HG03280 (cell line): Measurements from ENCODE around the gene KCTD20.
"Not testable (repeated sequence)": the region's sequence is repeated elsewhere in the genome, so short reads cannot be mapped to it uniquely, and the experiment has no call there.

Experiments
- ATAC-seq: cut with Tn5 transposase; IDR thresholded peaks from one replicate; pipeline ENCODE4 v1.9.1; 2021; ENCODE audit warnings: mild to moderate bottlenecking, moderate library complexity; ENCODE audit not compliant: unreplicated experiment

KCTD20 gene

DNA sequence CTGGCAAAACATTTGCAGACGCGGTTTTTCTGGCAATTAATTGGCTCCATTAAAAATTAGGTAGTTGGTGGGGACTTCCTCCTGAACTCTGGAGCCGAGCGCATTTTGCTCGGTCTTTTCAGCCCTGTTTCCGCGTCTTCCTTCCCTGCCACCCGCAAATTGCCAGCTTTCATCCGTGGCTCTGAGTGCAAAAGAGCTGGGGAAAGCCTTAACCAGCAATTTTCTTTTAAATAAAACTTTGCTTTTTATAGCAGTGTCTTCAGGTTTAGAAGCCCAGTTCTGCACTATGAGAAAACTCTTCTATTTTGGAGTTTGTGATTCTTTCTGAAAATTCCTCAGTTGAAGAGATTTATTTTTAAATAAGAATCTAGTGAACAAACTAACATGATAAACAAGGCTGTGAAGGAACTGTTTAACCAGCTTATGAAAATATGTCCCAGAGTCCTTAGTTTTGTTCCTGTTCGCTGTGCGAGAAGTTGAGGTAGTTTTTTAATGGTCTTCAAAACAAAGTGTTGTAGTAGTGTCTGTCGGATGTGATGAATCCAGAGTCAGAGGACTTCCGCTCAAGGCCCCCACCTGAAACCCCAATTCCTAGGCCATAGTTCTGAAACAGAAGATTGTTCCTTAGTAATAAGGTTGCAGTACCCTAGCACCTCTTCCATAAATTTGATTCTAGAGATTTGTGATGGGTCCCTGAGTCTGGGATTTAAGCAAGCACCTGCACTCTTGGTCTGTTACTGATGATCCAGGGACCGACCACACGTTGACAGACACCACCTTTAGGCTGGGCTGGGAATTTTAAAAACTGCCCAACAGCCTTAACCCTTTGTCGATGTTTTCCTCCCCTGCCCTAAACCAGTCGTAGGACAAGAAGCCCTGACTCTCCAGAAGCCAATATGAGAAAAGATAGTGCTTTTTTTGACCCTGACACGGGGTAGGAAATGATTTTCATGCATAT is 950 bp downstream of the KCTD20 start:
- ATAC-seq = no peak

DNA sequence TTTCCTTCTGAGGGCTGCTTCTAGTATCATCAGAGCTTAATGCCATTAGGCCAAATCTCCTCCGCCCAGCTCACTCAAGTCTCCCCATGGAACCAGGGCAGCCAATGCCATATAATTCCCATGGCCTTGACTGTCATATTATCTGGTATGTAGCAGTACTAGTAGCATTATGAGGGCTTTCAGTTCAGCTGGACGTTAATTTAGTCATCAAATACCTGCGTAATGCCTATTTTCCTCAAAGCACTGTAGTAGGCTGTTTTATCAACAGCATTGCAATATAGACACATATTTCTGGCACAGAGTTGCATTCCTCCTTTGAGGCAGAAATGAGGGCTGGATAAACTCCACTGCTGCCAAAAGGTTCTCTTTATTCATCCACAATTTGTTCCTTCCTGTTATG is 1.7 kb downstream of the KCTD20 start:
- no peak for ATAC-seq

DNA sequence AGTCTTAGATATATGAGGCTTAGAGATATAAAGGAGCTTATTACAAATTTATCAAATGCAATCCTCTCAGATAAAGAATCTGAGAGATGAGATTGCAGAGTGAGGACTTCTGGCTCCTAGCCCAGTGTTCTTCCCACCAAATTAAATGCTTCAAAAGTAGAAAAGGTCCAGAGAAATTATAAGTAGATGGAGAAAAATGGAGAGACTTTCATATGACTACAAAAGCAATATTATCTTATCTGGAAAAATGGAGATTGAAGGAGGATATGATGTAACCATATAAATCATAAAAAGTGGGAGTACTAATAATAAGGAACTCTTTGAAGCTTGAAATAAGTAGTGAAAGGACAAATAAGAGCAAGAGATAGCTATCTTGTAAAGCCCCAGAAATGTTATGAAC is 2.8 kb downstream of the KCTD20 start:
- ATAC-seq = no peak

DNA sequence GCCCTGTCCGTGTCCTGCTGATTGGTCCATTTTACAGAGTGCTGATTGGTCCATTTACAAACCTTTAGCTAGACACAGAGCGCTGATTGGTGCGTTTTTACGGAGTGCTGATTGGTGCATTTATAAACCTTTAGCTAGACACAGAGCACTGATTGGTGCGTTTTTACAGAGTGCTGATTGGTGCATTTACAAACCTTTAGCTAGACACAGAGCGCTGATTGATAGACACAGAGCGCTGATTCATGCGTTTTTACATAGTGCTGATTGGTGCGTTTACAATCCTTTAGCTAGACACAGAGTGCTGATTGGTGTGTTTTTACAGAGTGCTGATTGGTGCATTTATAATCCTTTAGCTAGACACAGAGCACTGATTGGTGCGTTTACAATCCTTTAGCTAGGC is 6.4 kb downstream of the KCTD20 start:
- ATAC-seq = not testable (repeated sequence)

DNA sequence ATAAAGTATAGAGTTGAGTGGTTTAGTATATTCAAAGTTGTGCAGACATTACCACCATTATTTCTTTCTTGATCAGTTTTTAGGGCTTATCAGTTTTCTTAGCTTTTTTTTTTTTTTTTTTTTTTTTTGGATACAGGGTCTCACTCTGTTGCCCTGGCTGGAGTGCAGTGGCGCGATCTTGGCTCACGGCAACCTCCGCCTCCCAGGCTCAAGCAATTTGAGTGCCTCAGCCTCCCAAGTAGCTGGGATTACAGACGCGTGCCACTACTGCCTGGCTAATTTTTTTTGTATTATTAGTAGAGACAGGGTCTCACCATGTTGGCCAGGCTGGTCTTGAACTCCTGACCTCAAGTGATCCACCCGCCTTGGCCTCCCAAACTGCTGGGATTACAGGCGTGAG is 10.1 kb downstream of the KCTD20 start:
- not testable (repeated sequence) for ATAC-seq

DNA sequence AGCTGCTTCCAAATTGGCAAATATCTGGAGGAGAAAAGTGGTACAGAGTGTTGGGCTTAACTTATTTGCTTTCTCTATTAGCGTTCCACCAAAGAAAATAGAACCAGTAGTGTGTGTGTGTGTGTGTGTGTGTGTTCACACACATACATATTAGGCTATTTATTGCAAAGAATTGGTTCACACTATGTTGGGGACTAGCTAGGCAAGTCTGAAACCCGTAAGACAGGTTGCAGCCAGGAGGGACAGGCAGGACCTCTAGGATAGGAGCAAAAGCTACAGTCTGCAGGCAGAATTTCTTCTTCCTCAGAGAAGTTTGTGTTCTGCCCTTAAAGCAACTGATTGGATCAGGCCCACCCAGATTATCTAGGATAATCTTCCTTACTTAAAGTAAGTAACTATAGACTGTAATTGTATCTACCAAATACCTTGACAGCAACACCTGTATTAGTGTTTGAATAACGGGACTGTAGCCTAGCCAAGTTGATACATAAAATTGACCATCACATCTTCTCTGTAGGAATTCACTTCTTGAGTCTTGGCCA is 12.8 kb downstream of the KCTD20 start:
- no peak for ATAC-seq

DNA sequence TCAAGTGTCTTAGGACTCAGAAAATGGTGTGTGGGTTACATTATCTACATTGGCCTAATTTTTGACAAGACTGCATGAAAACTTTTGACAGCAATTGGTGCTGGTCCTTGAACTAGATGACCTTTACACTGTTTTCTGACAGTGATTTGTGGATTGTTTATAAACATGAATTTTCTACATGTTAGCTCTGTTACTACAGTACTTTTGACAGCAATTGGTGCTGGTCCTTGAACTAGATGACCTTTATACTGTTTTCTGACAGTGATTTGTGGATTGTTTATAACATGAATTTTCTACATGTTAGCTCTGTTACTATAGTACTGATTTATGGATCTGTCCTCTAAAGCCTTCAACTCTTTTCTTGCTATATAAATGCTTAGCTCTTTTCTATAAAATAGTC is 16.7 kb downstream of the KCTD20 start:
- ATAC-seq = no peak

DNA sequence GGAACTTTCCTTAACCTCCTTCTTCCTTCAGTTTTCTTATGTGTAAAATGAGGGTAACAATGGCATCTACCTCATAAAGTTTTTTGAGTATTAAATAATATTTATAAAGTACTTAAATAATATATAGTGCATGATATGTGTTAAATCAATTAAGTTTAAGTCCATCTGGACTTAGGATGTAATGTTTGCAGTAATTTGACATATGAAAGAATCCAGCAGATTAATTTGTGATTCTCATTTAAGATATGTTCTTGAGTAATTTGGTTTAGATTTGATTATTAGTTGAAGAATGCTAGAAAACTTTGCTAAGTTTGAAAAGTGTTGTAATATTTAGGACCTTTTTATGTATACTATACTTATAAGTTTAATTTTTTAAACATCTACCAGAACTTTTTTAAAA is 18.1 kb downstream of the KCTD20 start:
- ATAC-seq = no peak

DNA sequence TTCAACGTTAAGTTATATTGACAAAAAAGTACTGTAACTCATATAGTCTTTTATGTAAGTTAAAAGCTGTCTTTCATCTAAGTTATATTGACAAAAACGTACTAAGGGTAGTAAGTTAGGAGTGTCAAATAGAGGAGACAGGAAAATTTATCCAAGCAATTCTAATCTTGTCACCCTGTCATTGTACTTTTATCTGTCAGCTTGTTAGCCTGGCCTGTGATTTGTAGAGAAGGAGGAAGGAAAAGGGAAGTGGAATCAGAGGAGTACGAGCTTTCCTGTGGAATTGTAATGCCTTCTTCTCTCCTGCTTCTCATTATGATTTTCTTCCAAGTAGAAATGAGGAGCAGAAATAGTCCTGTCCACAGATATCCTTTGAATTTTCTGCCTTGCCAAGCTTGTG is 18.8 kb downstream of the KCTD20 start:
- no peak for ATAC-seq

DNA sequence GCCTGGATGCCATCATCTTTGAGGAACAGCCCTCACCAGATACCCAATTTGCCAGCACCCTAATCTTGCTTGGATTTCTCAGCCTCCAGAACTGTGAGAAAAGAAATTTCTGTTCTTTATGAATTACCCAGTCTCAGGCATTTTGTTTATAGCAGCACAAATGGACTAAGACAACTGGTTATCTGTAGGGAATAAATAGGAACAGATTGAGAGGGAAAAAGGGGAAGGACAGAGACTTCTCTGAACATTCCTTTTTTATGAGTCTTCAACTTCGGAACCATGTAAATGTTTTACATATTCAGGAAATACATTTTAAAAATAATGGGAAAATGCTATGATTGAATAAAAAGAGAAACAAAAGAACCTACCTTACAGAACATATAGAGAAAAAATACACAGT is 20.9 kb downstream of the KCTD20 start:
- no peak for ATAC-seq

DNA sequence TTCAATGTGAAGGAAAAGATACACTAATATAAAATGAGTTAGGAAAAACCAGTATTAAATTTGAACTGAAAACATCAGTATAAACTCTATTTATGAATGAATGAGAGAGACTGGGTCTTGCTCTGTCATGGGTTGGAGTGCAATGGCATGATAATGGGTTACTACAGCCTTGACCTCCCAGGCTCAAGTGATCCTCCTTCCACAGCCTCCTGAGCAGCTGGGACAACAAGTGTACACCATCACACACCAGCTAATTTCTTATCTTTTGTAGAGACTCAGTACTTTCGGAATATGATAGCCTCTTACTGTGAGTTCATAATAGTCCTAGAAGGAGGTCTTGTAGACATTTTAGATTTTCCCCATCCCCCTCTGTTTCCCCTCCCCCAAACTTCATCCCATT is 21.4 kb downstream of the KCTD20 start:
- no peak for ATAC-seq

DNA sequence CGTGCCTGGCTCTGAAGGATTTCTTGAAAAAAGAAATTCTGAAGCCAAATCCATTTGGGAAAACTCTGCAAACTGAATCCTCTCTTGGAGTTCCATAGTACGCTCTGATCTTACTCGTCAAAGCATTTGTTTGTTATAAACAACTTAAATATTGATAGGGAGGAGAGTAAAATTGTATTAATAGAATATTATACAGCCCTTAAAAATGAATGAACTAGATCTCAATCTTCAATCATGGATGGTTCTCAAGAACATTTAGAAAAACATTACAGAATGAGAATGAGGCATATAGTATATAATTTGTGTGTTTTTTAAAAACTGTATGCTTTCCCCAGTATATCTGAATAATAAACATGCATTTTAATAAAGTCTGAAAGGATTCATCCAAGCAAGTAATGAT is 24.8 kb downstream of the KCTD20 start:
- ATAC-seq = no peak

DNA sequence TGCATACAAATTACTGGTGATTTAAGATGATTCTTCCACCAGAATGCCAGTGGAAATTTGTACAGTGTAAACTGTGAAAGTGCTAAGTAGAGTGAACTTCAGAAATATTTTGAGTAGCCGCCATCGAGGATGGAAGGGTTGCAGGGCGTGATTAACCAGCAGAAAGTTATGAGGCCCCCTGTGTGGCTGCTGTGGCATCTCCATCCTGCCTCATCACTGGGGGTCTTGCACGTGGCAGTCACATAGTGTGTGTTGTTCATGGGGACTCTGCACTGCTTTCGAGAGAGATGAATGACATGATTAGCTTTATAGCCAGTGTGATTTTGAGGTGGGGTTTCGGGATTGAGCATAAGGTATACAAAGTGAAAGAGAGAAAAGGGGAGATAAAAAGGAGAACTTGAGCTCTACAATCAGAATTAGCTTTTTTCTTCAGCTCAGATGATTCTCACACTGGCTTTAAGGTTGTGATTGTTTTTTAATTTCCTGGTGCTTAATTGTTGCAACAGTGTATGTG is 26.4 kb downstream of the KCTD20 start:
- no peak for ATAC-seq

DNA sequence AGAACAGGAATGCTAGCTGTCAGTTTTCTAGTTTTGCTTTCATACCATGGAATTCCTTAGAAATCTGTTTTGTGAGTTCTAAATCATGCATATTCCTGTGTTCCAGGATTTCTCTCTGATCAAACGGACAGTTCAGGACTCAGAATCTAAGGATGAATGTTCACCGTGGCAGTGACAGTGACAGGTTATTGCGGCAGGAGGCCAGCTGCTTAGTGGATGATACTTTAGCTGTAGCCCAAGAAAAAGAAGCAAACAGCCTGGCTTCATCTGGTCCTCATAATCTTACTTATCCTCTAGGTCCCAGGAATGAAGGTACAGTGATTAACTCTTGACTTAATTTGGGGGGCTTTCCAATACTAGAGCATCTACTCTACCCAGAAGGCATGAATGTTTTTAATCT is 27.1 kb downstream of the KCTD20 start:
- ATAC-seq = no peak

DNA sequence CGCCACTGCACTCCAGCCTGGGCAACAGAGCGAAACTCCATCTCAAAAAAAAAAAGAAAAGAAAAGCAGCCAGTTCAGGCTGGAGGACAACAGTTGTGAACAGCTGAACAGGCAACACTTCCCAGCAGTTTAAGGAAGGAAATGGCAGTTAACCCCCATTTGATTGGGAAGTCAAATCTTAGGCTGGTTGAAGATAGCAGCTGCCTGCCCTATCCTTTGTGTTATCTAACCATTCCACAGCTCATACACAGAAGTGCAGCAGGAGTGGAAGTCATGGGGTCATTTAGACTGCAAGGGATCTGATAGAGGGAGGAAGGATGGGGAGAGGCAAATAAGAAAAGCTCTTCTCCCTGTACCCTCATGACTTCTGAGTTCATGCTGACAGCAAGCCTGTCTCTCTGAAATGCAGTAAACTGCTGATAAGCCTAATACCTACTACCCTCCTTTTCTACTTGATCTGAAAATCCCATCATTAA is 35.3 kb downstream of the KCTD20 start:
- ATAC-seq = no peak

DNA sequence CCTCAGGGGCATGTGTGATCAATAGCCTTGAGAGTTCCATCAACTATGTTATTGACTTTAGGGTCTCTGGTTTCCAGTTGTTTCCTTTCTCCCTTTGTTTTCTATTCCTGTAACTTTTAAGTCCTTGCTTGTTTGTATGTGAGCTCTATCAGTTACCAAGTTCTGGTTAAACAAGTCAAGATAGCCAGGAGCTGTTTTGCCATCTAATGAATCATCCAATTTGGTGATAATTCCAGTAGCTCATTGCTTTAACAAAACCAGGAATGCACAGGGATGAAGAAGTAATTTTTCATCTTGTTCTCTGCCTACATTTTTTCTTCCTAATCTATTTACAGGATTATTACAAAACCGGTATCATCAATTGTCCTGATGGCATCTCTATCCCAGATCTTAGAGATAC is 36.5 kb downstream of the KCTD20 start:
- ATAC-seq = no peak

DNA sequence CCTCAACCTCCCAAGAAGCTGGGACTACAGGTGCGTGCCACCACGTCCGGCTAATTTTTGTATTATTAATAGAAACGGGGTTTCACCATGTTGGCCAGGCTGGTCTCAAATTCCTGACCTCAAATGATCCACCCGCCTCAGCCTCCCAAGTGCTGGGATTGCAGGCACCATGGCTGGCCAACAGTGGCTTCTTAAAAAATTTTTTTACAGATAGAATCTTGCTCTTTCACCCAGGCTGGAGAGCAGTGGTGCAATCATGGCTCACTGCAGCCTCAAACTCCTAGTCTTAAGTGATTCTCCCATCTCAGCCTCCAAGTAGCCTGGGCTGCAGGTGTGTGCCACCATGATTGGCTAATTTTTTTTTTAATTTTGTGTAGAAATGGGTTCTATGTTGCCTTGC is 40.5 kb downstream of the KCTD20 start:
- ATAC-seq = not testable (repeated sequence)

DNA sequence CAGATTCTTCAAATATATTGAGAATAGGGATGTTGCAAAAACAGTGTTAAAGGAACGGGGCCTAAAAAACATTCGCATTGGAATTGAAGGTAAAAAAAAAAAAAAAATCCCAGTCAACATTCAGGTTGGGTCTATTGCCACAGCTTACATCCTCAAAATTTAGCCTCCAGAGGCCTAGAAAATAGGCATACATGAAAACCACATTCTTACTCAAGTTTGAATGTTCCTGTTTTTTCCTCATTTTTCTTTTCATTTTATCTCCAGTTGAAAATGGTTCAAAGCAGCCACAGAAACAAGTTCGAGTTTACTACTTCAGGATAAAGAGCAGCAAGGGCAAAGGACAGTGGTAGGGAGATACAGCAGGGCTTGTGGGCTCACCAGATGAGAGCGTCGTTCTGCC is 41.9 kb downstream of the KCTD20 start:
- ATAC-seq = no peak

DNA sequence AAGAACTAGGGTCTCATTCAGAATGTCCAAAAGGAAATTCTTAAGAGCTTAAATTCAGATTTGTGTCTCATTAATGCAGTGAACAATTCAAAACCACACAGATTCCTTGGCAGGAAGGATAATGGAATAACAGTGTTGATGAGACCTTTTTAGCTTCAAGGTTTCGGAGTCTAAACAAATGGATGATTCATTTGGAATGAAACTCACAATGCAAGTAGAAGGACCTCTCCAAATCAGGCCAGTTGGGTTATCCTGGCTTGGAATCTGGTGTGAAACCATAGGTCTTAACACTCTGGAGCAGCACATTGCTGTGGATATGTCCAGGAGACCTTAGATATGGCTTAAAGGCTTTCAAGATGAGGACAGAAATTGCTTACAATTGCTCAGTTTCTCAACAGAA is 44.9 kb downstream of the KCTD20 start:
- no peak for ATAC-seq

DNA sequence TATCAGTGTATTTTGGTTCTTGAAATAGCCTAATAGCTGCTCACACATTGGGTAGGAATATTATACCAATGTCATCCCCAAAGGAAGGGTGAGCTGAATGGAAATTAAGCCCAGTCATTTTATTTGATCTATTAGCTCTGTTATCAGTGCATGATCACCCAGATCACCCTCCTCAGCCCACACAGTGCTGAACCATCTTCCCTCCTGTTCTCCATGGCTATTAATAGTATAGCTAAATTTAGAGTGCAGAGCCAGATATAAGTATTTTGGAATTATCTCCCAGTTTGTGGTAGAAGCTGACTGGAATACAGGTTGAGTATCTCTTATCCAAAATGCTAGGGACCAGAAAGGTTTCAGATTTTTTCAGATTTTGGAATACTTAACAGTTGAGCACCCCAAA is 45.4 kb downstream of the KCTD20 start:
- ATAC-seq = no peak

DNA sequence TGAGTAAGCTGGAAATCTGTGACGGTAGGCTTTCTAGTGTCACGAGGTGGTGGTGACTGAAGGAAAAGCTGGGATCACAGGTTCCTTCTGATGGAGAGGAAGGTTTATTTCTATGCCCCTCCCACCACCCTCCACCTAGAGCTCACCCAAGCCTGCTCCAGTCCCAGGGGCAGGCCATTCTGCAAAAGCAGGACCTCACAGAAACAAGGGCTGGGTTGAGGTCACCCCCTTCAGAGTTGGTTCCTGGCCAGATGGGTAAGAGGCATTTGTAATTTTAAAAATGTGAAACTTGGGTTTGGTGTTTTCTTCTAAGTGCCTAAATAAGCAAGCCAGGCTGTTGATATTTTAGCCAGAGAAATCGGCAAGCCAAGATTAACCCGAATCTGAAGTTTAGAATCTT is 46.6 kb downstream of the KCTD20 start:
- no peak for ATAC-seq

DNA sequence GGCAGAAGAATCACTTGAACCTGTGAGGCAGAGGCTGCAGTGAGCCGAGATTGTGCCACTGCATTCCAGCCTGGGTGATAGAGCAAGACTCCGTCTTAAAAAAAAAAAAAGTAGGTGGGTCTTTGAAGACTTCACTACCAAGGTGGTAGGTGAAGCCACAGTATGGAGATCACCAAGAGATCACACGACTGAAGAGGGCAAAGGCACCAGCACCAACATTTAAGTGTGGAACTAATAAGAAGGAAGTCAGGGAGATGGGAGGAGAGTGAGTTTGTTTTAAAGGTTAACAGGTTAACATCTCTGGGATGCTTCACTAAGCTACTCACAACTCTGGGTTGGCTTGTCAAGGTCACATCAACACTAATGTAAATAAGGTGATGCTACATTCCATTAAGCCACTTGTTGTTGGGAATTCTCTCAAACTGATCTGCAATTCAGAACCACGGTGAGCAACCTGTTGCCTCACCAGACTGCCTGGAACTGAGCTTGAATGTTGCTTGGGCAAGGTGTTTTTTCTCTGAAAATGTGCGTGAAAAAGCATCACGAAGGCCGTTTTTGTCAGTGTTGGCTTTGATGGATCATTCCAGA is 48.7 kb downstream of the KCTD20 start:
- no peak for ATAC-seq
